HCT116 (cell line): ENCODE data around the gene RAD23A. TPM values are rescaled to one million over a fixed set of nuclear protein-coding genes. Genes with fewer than 3 reads are reported as not detected.

Experiments
- ATAC-seq: fragments of 200-7000 bp; cut with Tn5 transposase; 2 replicates; pipeline ENCODE4 v1.9.1; 2020; ENCODE audit warnings: mild to moderate bottlenecking, moderate library complexity
- BruUV-seq: library from RNA; stranded (reverse); fragments of 400-500 nt; replicated peaks from 2 replicates; lab custom pipeline; 2021; lab: Mats Ljungman, UMichigan
- CTCF ChIA-PET: fragments of 300-600 bp; sonication (Branson Sonifier 250); formaldehyde crosslinking; loops from one replicate; lab custom pipeline; 2021; ENCODE audit warnings: antibody characterized with exemption; lab: Charles Lee
- POLR2A ChIA-PET: fragments of 300-600, 350-600 bp; sonication (Branson Sonifier 250); formaldehyde crosslinking; loops from one replicate; lab custom pipeline; 2021; ENCODE audit warnings: antibody characterized with exemption; lab: Charles Lee
- RAD21 ChIA-PET, 2 experiments: fragments of 300-600 bp; sonication (Branson Sonifier 250); formaldehyde crosslinking; loops; one replicate each; lab custom pipeline; 2023; ENCODE audit warnings: low total read pairs in 2 of 2; ENCODE audit not compliant: uncharacterized antibody in 2 of 2, unreplicated experiment in 2 of 2, low non-redundant PET in 1 of 2; lab: Charles Lee
- DNase-seq: peaks from one replicate; pipeline ENCODE4 v3.0.0-alpha.2; 2010; ENCODE audit warnings: low read depth, low spot score
- H2AFZ ChIP-seq: fragments of 200-600 bp; shearing (Covaris generic), sonication (generic); 2 replicates; pipeline ENCODE4 v1.6.1; 2017; ENCODE audit warnings: low read depth, mixed run types, mixed read lengths, antibody characterized with exemption, low read length; ENCODE audit not compliant: poor library complexity, severe bottlenecking
- H3K27ac ChIP-seq: 2 replicates; pipeline ENCODE4 v1.5.1; 2012; ENCODE audit warnings: low read depth, low read length
- H3K27me3 ChIP-seq: fragments of 200-600 bp; sonication (generic); 2 replicates; pipeline ENCODE4 v1.6.1; 2016; ENCODE audit warnings: mixed run types, low read length, mixed read lengths; ENCODE audit not compliant: insufficient read depth
- H3K36me3 ChIP-seq, 2 experiments: fragments of 200-500 bp in 1 of 2; fragments of 200-600 bp in 1 of 2; sonication (Bioruptor generic) in 1 of 2; sonication (generic) in 1 of 2; 2 replicates each; pipeline versions ENCODE4 v1.5.1 to v1.6.1; 2014 to 2016; ENCODE audit warnings: low read length in 2 of 2, inconsistent platforms in 1 of 2, mixed read lengths in 1 of 2, mixed run types in 1 of 2; ENCODE audit not compliant: insufficient read depth in 2 of 2, control insufficient read depth in 1 of 2
- H3K4me1 ChIP-seq, 2 experiments: fragments of 200-600 bp in 1 of 2; sonication (generic) in 1 of 2; 2 replicates each; pipeline versions ENCODE4 v1.5.1 to v1.6.1; 2012 to 2017; ENCODE audit warnings: low read length in 2 of 2, inconsistent platforms in 1 of 2, mild to moderate bottlenecking in 1 of 2, mixed read lengths in 1 of 2, mixed run types in 1 of 2, moderate library complexity in 1 of 2; ENCODE audit not compliant: insufficient read depth in 2 of 2, control insufficient read depth in 1 of 2
- H3K4me2 ChIP-seq: fragments of 200-600 bp; sonication (generic); 2 replicates; pipeline ENCODE4 v1.6.1; 2017; ENCODE audit warnings: mixed run types, low read length, mixed read lengths
- H3K4me3 ChIP-seq, 2 experiments: fragments of 200-600 bp in 1 of 2; sonication (generic) in 1 of 2; replicated peaks in 1 of 2; 2 replicates each; pipeline ENCODE4 v1.5.1; 2011 to 2016; ENCODE audit warnings: low read length in 2 of 2, control low read depth in 1 of 2, low read depth in 1 of 2, mild to moderate bottlenecking in 1 of 2, mixed read lengths in 1 of 2, mixed run types in 1 of 2
- H3K79me2 ChIP-seq: fragments of 200-600 bp; sonication (generic); 2 replicates; pipeline ENCODE4 v1.6.1; 2017; ENCODE audit warnings: mild to moderate bottlenecking, mixed run types, low read length, moderate library complexity, mixed read lengths; ENCODE audit not compliant: insufficient read depth
- H3K9ac ChIP-seq: fragments of 200-600 bp; sonication (generic); 2 replicates; pipeline ENCODE4 v1.6.1; 2016; ENCODE audit warnings: low read length, mixed read lengths
- H3K9me2 ChIP-seq: fragments of 200-600 bp; sonication (generic), shearing (Covaris generic); 2 replicates; pipeline ENCODE4 v1.6.1; 2017; ENCODE audit warnings: mixed run types, mild to moderate bottlenecking, moderate library complexity; ENCODE audit not compliant: insufficient read depth
- H3K9me3 ChIP-seq, 2 experiments: fragments of 200-500 bp in 1 of 2; fragments of 200-600 bp in 1 of 2; sonication (Bioruptor generic) in 1 of 2; sonication (generic) in 1 of 2; 2 replicates each; pipeline ENCODE4 v1.6.1; 2014 to 2017; ENCODE audit warnings: low read length in 2 of 2, mixed read lengths in 2 of 2, inconsistent platforms in 1 of 2, low read depth in 1 of 2, mild to moderate bottlenecking in 1 of 2, mixed run types in 1 of 2, moderate library complexity in 1 of 2; ENCODE audit not compliant: control insufficient read depth in 1 of 2, insufficient read depth in 1 of 2
- H4K20me1 ChIP-seq: fragments of 200-600 bp; sonication (generic), shearing (Covaris generic); 2 replicates; pipeline ENCODE4 v1.6.1; 2017; ENCODE audit warnings: mixed run types, mild to moderate bottlenecking, moderate library complexity; ENCODE audit not compliant: insufficient read depth
- CBX3 ChIP-seq: IDR thresholded peaks from 2 replicates; pipeline ENCODE4 v1.6.1; 2012; ENCODE audit warnings: low read depth
- ELF1 ChIP-seq: IDR thresholded peaks from 2 replicates; pipeline ENCODE4 v1.6.1; 2012; ENCODE audit warnings: low read depth, borderline replicate concordance
- EZH2 ChIP-seq: fragments of 200-600 bp; sonication (generic); IDR thresholded peaks from 2 replicates; pipeline ENCODE4 v1.6.1; 2017; ENCODE audit warnings: antibody characterized with exemption, mixed run types
- SIN3A ChIP-seq: IDR thresholded peaks from 2 replicates; pipeline ENCODE4 v1.6.1; 2012; ENCODE audit warnings: low read depth
- TCF7L2 ChIP-seq: IDR thresholded peaks from 2 replicates; pipeline ENCODE4 v1.7.0; 2011; ENCODE audit warnings: borderline replicate concordance, inconsistent platforms; ENCODE audit not compliant: insufficient read depth, insufficient read length; ENCODE audit errors: extremely low read depth
- intact Hi-C: fragments of 100-400 bp; cut with micrococcal nuclease; formaldehyde crosslinking; loops from 2 replicates; pipeline ENCODE4 v1.10.0; 2022
- total RNA-seq: library from RNA; stranded (reverse); gene quantifications from one replicate; pipeline ENCODE4 v1.2.1, GENCODE V29; 2021; ENCODE audit not compliant: unreplicated experiment
- TF ChIP-seq, protein P1 (sequence below): IDR thresholded peaks from 2 replicates; pipeline ENCODE4 v1.6.1; 2012; ENCODE audit warnings: low read depth

Gene RAD23A
- total RNA-seq, 1 experiment from 2014 or later, result 163 TPM

DNA sequence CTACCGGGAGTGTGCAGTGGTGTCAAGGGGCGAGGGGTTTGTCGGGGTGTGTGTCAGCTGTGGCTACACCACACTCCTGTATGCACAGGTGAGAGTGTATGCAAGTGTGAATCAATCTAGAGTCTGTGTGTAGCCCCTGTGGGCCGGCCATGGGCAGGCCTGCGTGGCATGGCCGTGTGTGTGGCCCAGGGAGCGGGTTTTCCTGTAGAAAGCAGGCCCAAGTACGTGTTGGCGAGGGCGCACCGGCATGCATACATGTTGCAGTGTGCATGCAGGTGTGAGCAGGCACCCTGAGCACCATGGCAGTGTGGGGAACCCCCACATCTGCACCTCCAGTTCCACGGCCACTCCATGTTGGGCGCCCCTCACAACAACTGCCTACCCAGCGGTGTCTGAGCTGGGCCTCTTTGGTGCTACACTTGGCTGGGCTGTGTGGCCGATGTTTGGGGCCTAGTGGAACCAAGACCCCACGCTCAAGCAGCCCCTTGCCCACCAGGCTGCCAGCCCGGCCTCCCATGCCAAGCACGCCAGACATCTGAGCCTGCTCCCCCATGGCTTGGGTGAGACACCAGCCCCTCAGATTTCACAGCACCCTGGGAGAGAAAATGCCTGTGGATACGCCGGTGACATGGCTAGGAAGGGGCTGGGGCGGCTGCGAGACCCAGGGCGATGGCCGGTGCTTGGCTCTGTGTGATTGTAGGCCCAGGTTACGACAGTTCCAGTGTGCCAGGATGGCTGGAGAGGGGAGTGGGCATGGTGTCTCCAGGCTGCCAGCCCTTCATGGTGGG lies 51.7 kb downstream of the RAD23A start:
- Histone ChIP-seq H3K9me2 (no peaks in the 10 kb centered on the region), H2AFZ (no peak overlapping the region), H3K9me3 (no peaks in the 10 kb centered on the region), H3K27ac (no peak overlapping the region; the same call in 1 of the 2 replicates), H3K9ac (peak overlapping the region; percentile 78; the same call in 1 of the 2 replicates), H3K27me3 (no peaks in the 10 kb centered on the region), H3K4me2 (peak overlapping the region; percentile 96), H3K4me1 (peaks cover 5 to 17% of the 10 kb centered on the region in 2 experiments; a peak in 3 of 4 replicates), H4K20me1 (no peaks in the 10 kb centered on the region), H3K36me3 (peaks cover 0 to 5% of the 10 kb centered on the region in 2 experiments; a peak in 1 of 4 replicates), H3K4me3 (peak overlapping the region; percentile 65 to 81; a peak in 2 of 4 replicates), H3K79me2 (peaks cover 17% of the 10 kb centered on the region; the same call in 1 of the 2 replicates)
- POLR2A ChIA-PET, result no interaction called here
- intact Hi-C loops, result no loop called here
- RAD21 ChIA-PET, result no interaction called here
- CTCF ChIA-PET, result no interaction called here
- DNase-seq (no peak), ATAC-seq (0 out of 2 replicates have a peak, but pooled peaks have one; percentile 6)
- BruUV-seq, result no TSS peak
- TF ChIP-seq EZH2, result no peak

DNA sequence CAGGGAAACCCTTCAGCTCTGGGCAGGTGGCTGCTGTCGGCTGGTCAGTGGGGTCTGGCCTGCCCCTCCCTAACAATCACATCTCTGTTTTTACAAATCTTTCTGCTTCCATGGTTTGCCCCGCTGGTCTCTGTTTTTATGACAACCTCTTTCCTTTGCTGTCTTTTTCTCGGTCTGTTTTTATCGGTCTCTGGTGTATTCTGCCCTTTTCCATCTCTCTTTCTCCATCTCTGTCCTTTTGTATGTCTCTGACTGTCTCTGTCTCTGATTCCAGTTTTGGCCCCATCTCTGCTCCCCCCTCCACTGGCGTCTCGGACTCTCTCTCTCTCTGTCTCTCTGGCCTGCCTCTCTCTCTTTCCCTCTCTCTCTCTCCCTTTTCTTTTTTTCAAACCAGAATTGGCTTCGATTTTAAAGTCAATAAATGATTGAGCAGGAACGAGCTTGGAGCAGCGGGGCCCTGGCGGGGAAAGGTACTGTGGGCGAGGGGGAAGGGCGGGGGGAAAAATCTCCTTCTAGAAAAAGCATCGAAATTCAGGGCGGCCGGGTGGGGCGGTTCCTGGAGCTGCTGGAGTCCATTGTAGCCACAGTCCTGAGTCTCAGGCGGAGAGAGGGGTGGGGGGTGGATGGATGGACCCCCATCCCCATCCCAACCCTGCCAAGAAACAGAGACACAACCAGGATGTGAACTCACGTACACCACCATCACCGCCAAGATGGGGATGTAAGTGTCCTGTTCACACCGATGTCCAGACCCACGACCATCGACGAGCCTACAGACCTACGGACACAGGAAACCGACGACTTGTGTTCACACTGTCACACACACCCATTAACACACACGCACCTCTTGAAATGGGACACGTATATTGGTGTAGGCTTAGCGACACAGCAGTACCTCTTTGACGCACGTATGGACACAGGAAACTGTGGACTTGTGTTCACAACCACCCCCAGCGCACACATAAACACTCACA lies 52.6 kb downstream of the RAD23A start:
- peaks cover 0 to 5% of the 10 kb centered on the region in 2 experiments; a peak in 1 of 4 replicates for H3K36me3 ChIP-seq
- ChIA-PET CTCF (no interaction called here), RAD21 (no interaction called here), POLR2A (no interaction called here)
- TF ChIP-seq SIN3A (no peak), ELF1 (no peak), CBX3 (no peak), TCF7L2 (no peak)
- TF ChIP-seq, protein P1, sequence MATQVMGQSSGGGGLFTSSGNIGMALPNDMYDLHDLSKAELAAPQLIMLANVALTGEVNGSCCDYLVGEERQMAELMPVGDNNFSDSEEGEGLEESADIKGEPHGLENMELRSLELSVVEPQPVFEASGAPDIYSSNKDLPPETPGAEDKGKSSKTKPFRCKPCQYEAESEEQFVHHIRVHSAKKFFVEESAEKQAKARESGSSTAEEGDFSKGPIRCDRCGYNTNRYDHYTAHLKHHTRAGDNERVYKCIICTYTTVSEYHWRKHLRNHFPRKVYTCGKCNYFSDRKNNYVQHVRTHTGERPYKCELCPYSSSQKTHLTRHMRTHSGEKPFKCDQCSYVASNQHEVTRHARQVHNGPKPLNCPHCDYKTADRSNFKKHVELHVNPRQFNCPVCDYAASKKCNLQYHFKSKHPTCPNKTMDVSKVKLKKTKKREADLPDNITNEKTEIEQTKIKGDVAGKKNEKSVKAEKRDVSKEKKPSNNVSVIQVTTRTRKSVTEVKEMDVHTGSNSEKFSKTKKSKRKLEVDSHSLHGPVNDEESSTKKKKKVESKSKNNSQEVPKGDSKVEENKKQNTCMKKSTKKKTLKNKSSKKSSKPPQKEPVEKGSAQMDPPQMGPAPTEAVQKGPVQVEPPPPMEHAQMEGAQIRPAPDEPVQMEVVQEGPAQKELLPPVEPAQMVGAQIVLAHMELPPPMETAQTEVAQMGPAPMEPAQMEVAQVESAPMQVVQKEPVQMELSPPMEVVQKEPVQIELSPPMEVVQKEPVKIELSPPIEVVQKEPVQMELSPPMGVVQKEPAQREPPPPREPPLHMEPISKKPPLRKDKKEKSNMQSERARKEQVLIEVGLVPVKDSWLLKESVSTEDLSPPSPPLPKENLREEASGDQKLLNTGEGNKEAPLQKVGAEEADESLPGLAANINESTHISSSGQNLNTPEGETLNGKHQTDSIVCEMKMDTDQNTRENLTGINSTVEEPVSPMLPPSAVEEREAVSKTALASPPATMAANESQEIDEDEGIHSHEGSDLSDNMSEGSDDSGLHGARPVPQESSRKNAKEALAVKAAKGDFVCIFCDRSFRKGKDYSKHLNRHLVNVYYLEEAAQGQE, result no peak
- TSS peak; percentile 44 for BruUV-seq
- no peak overlapping the region for H2AFZ ChIP-seq
- no peaks in the 10 kb centered on the region for H3K9me3 ChIP-seq
- H3K9me2 ChIP-seq, result no peaks in the 10 kb centered on the region
- intact Hi-C loops, result no loop called here
- no peaks in the 10 kb centered on the region for H3K27me3 ChIP-seq
- H3K4me1 ChIP-seq, result peaks cover 5 to 17% of the 10 kb centered on the region in 2 experiments; a peak in 3 of 4 replicates
- H3K4me2 ChIP-seq, result no peak overlapping the region
- no peak overlapping the region for H3K9ac ChIP-seq
- H4K20me1 ChIP-seq, result no peaks in the 10 kb centered on the region
- no peak overlapping the region for H3K27ac ChIP-seq
- peaks cover 17% of the 10 kb centered on the region; the same call in 1 of the 2 replicates for H3K79me2 ChIP-seq
- ATAC-seq, result no peak
- DNase-seq, result no peak
- H3K4me3 ChIP-seq, result no peak overlapping the region
